Stimulated activated CD8-positive, alpha-beta memory T cell treated with anti-CD3 and anti-CD28 coated beads, Interleukin-12 subunit alpha, Interleukin-12 subunit beta, amount 100 ng/mL, for 24 hours (primary cell): ENCODE measurements around the gene BDH2.

Experiments
- DNase-seq: peaks from one replicate; pipeline ENCODE4 v3.0.0-alpha.2; 2020; ENCODE audit errors: extremely low read depth

Gene BDH2

GRCh38 chr4:103099691-103100392, at the start of gene BDH2:
Gene BDH2, minus strand, starts transcription at chr4:103099834. Its CDS starts 3,580 bp downstream, at chr4:103096254.
- DNase-seq, result no peak

- no peak for DNase-seq
Measured at GRCh38 chr4:103144926-103145325, 45.3 kb upstream of the BDH2 start.

DNA sequence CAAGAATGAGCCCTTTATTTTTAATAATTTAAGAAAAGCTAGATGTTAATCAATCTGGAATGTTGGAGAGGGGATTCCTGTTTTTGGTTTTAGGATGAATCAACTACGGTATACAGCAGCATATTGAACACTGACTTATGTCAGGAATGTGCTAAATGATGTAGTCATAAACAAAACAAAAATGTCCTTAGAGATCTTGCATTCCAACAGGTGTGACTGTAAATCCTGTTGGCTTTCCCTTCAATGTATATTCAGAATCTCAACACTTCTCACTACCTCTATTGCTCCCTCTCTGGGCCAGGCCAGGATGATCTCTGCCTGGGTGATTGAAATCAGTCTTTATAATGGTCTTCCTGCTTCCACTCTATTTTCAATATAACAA, 37.8 kb upstream of the BDH2 start:
- DNase-seq, result no peak

DNA sequence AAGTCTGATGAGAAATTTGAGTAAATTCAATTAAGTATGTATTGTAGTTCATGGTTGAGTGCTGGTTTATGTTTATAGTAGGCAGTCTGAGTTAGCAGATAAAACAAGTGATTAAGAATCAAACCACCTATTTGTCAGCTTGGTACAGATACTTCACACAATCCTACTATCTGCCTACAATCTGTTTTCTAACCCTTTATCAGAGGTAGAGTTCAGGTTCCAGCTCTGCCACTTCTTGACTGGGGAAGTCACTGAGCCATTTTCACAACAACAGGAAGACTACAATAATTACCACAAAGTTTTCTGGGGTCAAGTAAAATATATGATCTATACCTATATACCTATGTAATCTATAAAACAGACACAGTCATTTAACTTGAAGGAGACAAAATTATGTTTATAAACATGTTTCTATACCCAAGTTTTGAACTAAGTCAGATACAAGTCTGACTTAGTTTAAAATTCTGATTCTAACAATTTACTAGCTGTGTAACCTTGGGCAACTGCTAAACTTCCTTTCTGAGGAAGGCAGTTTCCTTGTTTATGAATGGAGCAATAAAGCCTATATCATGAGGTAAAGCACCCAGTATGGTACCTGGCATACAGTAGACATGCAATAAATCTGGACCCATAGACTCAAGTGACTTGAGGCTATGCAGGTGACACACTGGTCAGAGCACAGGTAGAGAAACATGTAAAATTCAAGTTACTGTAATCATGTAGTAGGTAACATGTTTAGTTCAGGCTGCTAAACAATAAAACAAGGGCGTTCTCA, 37.2 kb upstream of the BDH2 start:
- no peak for DNase-seq

DNA sequence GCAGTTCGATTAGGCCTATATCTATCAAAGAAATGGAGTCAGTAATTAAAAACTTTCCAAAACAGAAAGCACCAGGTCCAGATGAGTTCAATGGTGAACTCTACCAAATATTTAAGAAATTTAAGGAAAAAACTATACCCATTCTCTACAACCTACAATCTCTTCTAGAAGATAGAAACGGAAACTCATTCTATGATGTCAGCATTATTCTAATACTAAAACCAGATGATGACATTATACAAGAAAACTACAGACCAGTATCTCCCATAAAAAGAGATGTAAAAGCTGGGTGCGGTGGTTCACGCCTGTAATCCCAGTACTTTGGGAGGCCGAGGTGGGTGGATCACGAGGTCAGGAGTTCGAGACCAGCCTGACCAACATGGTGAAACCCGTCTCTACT, 29.5 kb upstream of the BDH2 start:
- DNase-seq, result no peak

- DNase-seq, result no peak
Measured at GRCh38 chr4:103126126-103126525, 26.5 kb upstream of the BDH2 start.

- DNase-seq, result no peak
Measured at GRCh38 chr4:103123114-103123513, 23.5 kb upstream of the BDH2 start.

- no peak for DNase-seq
Measured at GRCh38 chr4:103118166-103118565, 18.5 kb upstream of the BDH2 start.

GRCh38 chr4:103111598-103111997, 12.0 kb upstream of the BDH2 start:
- DNase-seq, result no peak

DNA sequence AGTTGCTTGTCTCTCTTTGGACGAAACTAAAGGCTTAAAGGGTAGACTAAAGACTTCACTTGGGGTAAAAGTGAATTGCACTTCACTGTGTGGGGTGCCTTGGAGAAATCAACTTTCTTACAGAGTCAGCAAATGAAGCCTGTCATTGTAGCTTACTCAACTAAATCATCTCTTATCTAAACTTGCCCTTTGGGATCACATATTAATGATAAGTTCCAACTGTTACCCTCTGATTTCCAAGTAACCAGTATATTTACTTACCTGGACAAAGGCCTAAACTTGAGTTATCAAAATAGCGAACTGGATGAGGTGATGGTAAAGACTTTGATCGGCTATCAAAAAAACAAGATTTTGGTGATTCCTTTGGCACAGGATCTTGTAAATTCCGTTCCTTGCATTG, 8.9 kb upstream of the BDH2 start:
- no peak for DNase-seq

GRCh38 chr4:103105558-103106356, 6.1 kb upstream of the BDH2 start:
- no peak for DNase-seq

DNA sequence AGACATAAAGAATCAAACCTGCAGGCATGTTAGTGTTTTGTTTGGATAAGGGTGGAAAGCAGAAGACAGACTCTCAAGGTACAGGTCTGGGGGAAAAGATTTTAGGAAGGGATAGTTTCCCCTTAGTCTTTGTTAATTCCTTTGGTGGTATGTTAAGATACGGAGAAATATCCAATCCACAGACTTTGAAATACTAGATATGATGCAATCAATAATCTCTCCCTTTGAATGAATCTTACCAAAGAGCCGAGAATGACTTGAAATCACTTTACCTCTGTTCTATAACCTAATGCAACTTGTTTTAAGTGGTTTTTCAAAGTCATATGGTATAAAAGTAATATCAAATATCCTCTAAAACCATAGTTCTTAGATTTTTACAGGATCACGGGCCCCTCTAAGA, 5.3 kb upstream of the BDH2 start:
- DNase-seq, result no peak

- no peak for DNase-seq
Measured at GRCh38 chr4:103100691-103101090, 1.1 kb upstream of the BDH2 start.

- no peak for DNase-seq
Measured at GRCh38 chr4:103098756-103099440, 736 bp downstream of the BDH2 start.

DNA sequence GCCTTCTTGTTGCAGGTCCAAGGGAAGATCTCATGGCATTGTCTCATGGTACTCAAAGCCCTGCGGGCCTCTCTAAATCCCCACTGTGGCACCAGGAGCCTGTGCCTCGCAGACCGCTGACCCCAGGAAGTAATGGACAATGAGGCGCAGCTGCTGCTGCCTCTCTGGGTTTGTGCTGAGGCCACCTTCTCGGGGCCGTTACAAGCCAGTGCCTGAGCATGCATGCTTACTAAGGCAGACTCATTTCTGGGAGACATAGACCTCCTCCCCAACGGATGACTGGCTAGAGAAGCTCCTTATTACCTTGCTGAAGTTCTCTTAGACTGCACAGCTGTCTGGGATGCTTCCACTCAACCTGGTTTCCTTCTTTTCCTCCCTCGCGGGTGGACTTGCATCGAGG, 1.3 kb downstream of the BDH2 start:
- DNase-seq, result no peak

- DNase-seq, result no peak
Measured at GRCh38 chr4:103097112-103097511, 2.5 kb downstream of the BDH2 start.

DNA sequence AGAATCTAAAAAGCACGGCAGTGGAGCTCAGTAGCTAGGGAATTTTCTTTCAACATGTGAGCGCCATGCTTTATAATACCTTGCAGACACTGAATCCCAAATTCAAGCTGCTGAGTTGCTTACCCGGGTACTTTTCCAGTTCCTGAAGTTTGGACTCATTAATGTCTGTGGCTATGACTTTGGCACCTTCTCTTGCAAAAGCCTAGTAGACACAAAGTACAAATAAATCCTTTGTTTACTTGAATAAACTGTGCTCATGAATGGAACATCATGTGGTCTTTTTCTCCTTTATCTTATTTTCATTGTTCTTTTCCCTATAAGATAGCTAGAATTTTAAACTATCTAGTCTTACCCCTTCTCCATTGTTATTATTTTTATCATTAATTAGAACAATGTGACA, 4.6 kb downstream of the BDH2 start:
- no peak for DNase-seq

- no peak for DNase-seq
Measured at GRCh38 chr4:103092245-103092644, 7.4 kb downstream of the BDH2 start.

DNA sequence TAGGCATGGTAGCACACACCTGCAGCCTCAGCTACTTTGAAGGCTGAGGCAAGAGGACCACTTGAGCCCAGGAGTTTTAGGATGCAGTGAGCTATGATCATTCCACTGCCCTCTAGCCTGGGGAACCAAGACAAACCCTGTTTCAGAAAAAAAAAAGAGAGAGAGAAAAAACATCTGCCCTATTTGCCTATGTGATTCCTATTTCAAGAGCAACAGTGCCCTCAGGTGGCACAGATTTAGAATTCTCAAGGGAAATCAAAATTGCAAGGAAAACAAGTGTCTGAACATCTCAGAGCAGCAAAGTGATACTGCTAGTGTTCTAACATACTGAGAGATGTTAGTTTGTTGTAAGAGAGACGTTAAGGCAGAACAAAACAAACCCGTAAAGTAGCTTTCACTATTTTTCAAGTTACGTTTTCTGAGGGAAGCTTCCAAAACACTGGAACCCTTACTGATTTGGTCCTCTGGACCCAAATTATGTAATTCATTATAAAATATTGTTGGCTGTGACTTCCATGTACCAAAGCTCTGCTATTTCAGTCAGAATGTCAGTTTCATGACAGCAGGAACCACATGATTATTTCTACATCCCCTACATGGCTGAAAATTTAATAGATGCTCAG, 7.9 kb downstream of the BDH2 start:
- DNase-seq, result no peak

DNA sequence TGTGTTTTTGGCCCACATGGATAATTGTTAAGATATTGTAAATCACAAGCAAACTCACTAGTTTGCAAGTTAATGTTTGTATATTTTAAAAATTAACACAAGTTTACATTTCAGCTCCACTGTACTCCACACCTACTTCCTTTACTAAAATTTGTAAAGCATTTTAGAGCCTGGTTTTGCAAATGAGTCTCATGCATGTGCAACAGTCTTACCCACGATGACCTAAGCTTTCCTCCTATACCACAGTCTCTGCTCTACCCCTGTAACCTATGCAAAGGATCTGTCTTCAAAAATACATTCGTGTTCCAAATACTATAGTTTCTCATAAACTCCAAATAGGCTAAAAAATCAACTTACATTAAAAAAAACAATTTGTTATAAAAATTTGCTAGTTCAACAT, 10.2 kb downstream of the BDH2 start:
- DNase-seq, result no peak

DNA sequence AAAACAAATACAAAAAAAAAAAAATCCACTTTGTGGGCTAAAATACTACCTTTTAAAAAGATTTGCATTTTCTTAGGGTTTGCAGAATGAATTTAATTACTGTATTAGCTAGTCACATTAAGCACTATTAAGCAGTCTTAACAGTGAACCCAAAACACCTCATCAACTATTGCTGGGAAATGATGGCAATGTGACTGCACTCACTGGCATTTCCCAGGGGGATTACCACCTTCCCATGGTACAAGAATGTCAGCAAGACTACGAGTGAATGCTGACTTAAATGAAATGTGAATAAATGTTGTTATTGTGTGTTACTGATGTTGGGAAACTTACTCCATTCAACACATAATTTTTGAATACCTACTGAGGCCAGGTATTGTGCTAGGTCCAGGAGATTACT, 13.1 kb downstream of the BDH2 start:
- no peak for DNase-seq
